ENCODE data around the gene RHO. TPM values are rescaled to one million over a fixed set of nuclear protein-coding genes. Genes with fewer than 3 reads are reported as not detected.
"Not testable (repeated sequence)": the region's sequence is repeated elsewhere in the genome, so short reads cannot be mapped to it uniquely, and the experiment has no call there.

RHO gene
- total RNA-seq, 3 donors from 2014 or later (not counting 1 experiment from before 2014, with no cell fraction given): not detected

DNA sequence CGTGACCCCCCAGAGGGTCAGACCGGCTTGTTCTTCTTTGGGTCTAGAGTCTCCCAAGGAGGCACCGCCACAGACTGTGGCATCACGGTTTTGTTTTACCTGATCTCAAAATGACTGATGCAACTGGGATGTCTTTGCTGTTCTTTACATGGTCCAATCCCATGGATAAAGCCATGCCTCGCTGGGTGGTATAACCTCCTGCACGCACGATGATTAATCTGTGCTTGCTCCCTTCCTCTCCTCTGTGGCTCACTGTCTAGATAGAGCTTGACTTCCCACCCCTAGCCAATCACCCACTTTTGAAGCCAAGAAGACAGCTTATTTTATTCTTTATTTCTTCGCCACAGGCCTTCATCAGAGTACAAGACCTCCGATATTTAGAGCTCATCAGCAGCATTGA lies 36.6 kb upstream of the RHO start:
- H3K4me3 ChIP-seq (ENCODE audit: low read length): no peak overlapping the region
- WGBS (ENCODE audit: insufficient coverage): over 99% methylated on average over 9 of the region's 9 CpGs
- H3K9me3 ChIP-seq (ENCODE audit: control insufficient read depth, insufficient read depth, low read length): no peaks in the 10 kb centered on the region
- TF ChIP-seq, protein P1, sequence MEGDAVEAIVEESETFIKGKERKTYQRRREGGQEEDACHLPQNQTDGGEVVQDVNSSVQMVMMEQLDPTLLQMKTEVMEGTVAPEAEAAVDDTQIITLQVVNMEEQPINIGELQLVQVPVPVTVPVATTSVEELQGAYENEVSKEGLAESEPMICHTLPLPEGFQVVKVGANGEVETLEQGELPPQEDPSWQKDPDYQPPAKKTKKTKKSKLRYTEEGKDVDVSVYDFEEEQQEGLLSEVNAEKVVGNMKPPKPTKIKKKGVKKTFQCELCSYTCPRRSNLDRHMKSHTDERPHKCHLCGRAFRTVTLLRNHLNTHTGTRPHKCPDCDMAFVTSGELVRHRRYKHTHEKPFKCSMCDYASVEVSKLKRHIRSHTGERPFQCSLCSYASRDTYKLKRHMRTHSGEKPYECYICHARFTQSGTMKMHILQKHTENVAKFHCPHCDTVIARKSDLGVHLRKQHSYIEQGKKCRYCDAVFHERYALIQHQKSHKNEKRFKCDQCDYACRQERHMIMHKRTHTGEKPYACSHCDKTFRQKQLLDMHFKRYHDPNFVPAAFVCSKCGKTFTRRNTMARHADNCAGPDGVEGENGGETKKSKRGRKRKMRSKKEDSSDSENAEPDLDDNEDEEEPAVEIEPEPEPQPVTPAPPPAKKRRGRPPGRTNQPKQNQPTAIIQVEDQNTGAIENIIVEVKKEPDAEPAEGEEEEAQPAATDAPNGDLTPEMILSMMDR (IDR thresholded peaks at IDR 0.05): no peak
- no peak for ATAC-seq
- Mint-ChIP-seq H3K36me3 (no peaks in the 10 kb centered on the region), H3K4me1 (peaks cover 0 to 9% of the 10 kb centered on the region in 2 donors), H3K27me3 (ENCODE audit: low read depth in 2 of 2) (no peaks in the 10 kb centered on the region), H3K4me3 (no peak overlapping the region), H3K27ac (peak overlapping the region in 1 of 2 donors; percentile 40), H3K9me3 (no peaks in the 10 kb centered on the region)
- intact Hi-C loops (cut with micrococcal nuclease): loop anchor here (2.0 kb wide), 1 partner anchor 135 kb away; no protein-coding TSS in a partner anchor
- H3K4me1 ChIP-seq (ENCODE audit: control insufficient read depth, insufficient read depth, low read length): peaks cover 5% of the 10 kb centered on the region
- H3K27ac ChIP-seq (ENCODE audit: low read length): no peak overlapping the region
- no peak for DNase-seq
- H3K36me3 ChIP-seq (ENCODE audit: control insufficient read depth, insufficient read depth, low read length): no peaks in the 10 kb centered on the region
- no peaks in the 10 kb centered on the region for H3K27me3 ChIP-seq (ENCODE audit: control insufficient read depth, insufficient read depth, low read length)

- H3K36me3 Mint-ChIP-seq: no peaks in the 10 kb centered on the region
- no peaks in the 10 kb centered on the region for H3K9me3 Mint-ChIP-seq
- no peak for DNase-seq
- Histone ChIP-seq H3K36me3 (ENCODE audit: control insufficient read depth, insufficient read depth, low read length) (no peaks in the 10 kb centered on the region), H3K27ac (ENCODE audit: low read length) (no peak overlapping the region), H3K27me3 (ENCODE audit: control insufficient read depth, insufficient read depth, low read length) (no peaks in the 10 kb centered on the region), H3K9me3 (ENCODE audit: control insufficient read depth, insufficient read depth, low read length) (no peaks in the 10 kb centered on the region), H3K4me1 (ENCODE audit: control insufficient read depth, insufficient read depth, low read length) (peaks cover 5% of the 10 kb centered on the region), H3K4me3 (ENCODE audit: low read length) (no peak overlapping the region)
- H3K27ac Mint-ChIP-seq: no peak overlapping the region
- WGBS (ENCODE audit: insufficient coverage): 85% methylated on average over 4 of the region's 4 CpGs
- H3K4me3 Mint-ChIP-seq: no peak overlapping the region
- H3K4me1 Mint-ChIP-seq: peaks cover 0 to 9% of the 10 kb centered on the region in 2 donors
- no peak for ATAC-seq
- intact Hi-C loops (cut with micrococcal nuclease): no loop called here
- TF ChIP-seq, protein P1 (IDR thresholded peaks at IDR 0.05): no peak
- H3K27me3 Mint-ChIP-seq (ENCODE audit: low read depth in 2 of 2): no peaks in the 10 kb centered on the region
Observed at GRCh38 chr3:129492691-129493090, 35.7 kb upstream of the RHO start.

DNA sequence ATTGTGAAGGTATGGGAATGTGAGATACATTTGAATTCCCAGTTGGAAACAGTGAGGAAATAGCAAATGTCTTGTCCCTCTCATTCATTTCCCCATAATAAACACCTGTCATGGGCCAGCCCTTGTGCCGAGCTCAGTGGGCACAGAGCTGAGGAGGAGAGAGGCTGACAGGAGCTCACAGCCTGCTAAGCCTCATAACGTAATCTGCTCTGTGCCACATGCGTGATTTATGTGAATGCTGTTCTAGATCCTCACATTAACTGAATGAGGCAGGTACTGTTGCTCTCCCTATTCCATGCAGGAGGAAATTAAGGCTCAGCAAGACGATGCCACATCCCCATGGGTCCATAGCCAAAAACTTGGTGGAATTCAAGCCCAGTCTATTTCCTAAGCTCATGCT lies 35.2 kb upstream of the RHO start:
- no peaks in the 10 kb centered on the region for H3K9me3 ChIP-seq (ENCODE audit: control insufficient read depth, insufficient read depth, low read length)
- intact Hi-C loops (cut with micrococcal nuclease): no loop called here

DNA sequence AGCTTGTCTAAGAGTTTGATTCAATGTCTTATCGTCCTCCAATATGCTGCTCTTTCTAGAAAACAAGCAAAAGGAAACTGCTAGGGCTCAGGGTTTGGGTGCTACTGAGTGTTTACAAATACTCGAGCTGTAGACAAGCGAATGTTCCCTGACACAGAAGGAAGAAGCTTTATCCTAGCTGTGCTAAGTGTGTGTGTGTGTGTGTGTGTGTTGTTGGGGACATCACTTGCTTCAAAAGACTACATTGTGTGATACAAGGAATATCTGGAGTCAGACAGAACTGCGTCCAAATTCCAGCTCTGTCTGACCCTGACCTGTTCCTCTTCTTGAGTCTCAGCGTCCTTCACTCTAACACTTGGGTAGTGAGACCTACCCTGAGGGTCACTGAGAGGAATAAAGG lies 33.9 kb upstream of the RHO start:
- H3K27me3 ChIP-seq (ENCODE audit: control insufficient read depth, insufficient read depth, low read length); H3K27me3 Mint-ChIP-seq (ENCODE audit: low read depth in 2 of 2); H3K4me1 Mint-ChIP-seq; H3K4me3 ChIP-seq (ENCODE audit: low read length); intact Hi-C loops (cut with micrococcal nuclease); ATAC-seq; H3K27ac ChIP-seq (ENCODE audit: low read length); H3K36me3 Mint-ChIP-seq; DNase-seq; H3K9me3 Mint-ChIP-seq; H3K36me3 ChIP-seq (ENCODE audit: control insufficient read depth, insufficient read depth, low read length); H3K4me3 Mint-ChIP-seq; H3K9me3 ChIP-seq (ENCODE audit: control insufficient read depth, insufficient read depth, low read length); H3K27ac Mint-ChIP-seq; H3K4me1 ChIP-seq (ENCODE audit: control insufficient read depth, insufficient read depth, low read length): not testable (repeated sequence)
- WGBS (ENCODE audit: insufficient coverage): 98% methylated on average over 5 of the region's 5 CpGs

More for the DNA sequence above, 35.2 kb upstream of the RHO start:
- Histone ChIP-seq H3K27me3 (ENCODE audit: control insufficient read depth, insufficient read depth, low read length) (no peaks in the 10 kb centered on the region), H3K4me3 (ENCODE audit: low read length) (no peak overlapping the region), H3K27ac (ENCODE audit: low read length) (no peak overlapping the region), H3K36me3 (ENCODE audit: control insufficient read depth, insufficient read depth, low read length) (no peaks in the 10 kb centered on the region), H3K4me1 (ENCODE audit: control insufficient read depth, insufficient read depth, low read length) (peaks cover 5% of the 10 kb centered on the region)
- no peaks in the 10 kb centered on the region for H3K36me3 Mint-ChIP-seq
- H3K4me1 Mint-ChIP-seq: peaks cover 0 to 9% of the 10 kb centered on the region in 2 donors
- no peak overlapping the region for H3K4me3 Mint-ChIP-seq
- DNase-seq (no peak), ATAC-seq (no peak)
- TF ChIP-seq, protein P1 (IDR thresholded peaks at IDR 0.05): no peak
- no peak overlapping the region for H3K27ac Mint-ChIP-seq
- H3K9me3 Mint-ChIP-seq: no peaks in the 10 kb centered on the region
- H3K27me3 Mint-ChIP-seq (ENCODE audit: low read depth in 2 of 2): no peaks in the 10 kb centered on the region
- WGBS (ENCODE audit: insufficient coverage): 95% methylated on average over 4 of the region's 4 CpGs

DNA sequence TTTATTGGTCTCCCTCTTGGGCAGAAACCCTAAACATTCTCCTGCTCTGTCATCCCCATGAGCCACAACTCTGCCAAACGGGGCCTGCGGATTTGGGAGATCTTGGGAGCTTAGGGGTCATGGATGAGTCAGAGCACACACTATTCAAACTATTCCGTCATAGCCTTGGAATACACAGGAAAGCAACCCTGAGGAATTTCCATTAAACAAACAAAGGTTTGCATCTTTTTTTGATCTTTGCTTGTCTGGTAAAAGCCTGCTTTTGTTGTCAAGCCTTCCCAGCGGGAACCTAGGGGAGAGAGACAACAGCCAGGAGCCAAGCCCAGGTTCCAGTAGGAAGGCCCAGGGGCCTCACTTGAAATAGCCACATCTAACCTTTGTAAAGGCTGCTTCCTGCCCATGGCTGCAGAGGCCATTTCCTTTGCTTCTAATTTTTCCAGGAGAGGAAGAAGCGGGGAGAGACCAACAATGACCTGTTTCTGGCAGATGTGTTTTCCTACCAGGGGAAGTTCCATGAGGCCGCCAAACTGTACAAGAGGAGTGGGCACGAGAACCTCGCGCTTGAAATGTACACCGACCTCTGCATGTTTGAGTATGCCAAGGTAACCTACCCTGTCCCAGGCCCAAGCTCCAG lies 33.3 kb upstream of the RHO start:
- H3K4me3 ChIP-seq (ENCODE audit: low read length); H3K36me3 ChIP-seq (ENCODE audit: control insufficient read depth, insufficient read depth, low read length); H3K27me3 ChIP-seq (ENCODE audit: control insufficient read depth, insufficient read depth, low read length); H3K4me1 ChIP-seq (ENCODE audit: control insufficient read depth, insufficient read depth, low read length); H3K9me3 ChIP-seq (ENCODE audit: control insufficient read depth, insufficient read depth, low read length); H3K4me3 Mint-ChIP-seq; DNase-seq; H3K27me3 Mint-ChIP-seq (ENCODE audit: low read depth in 2 of 2); H3K27ac Mint-ChIP-seq; H3K27ac ChIP-seq (ENCODE audit: low read length); H3K4me1 Mint-ChIP-seq; H3K36me3 Mint-ChIP-seq; H3K9me3 Mint-ChIP-seq; intact Hi-C loops (cut with micrococcal nuclease); ATAC-seq: not testable (repeated sequence)
- 98% methylated on average over 6 of the region's 10 CpGs for WGBS (ENCODE audit: insufficient coverage)

DNA sequence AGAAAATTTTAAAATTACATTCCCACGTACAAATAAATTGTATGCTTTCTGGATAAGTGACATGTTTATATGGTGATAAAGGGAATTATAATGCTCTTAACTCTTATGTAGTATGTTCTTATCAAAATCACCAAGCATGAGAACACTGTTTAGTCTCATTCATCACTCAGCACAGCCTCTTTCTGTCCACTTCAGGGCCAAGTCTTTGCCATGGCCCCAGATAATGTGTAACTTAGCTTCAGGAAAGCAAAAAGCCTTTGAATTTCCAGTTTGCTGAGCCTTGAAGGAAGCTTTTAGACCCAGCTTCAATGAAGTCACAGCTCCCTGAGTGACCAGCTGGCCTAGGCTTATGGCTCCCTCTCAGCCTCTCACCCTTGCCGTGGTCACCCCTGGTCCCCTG lies 30.6 kb upstream of the RHO start:
- H3K27ac ChIP-seq (ENCODE audit: low read length); H3K4me1 ChIP-seq (ENCODE audit: control insufficient read depth, insufficient read depth, low read length); H3K27me3 Mint-ChIP-seq (ENCODE audit: low read depth in 2 of 2); H3K27me3 ChIP-seq (ENCODE audit: control insufficient read depth, insufficient read depth, low read length); H3K36me3 ChIP-seq (ENCODE audit: control insufficient read depth, insufficient read depth, low read length); DNase-seq; ATAC-seq; intact Hi-C loops (cut with micrococcal nuclease); H3K36me3 Mint-ChIP-seq; H3K9me3 ChIP-seq (ENCODE audit: control insufficient read depth, insufficient read depth, low read length); H3K4me3 ChIP-seq (ENCODE audit: low read length); H3K4me3 Mint-ChIP-seq; H3K9me3 Mint-ChIP-seq; H3K27ac Mint-ChIP-seq; H3K4me1 Mint-ChIP-seq: not testable (repeated sequence)
- 96% methylated on average over 1 of the region's 2 CpGs for WGBS (ENCODE audit: insufficient coverage)

Data from natural killer cell (primary cell).